HFFc6 (cell line): Measurements from ENCODE around the gene OR10Z1. TPM values are rescaled to one million over a fixed set of nuclear protein-coding genes. Genes with fewer than 3 reads are reported as not detected.
A peak's percentile ranks its signal among the peaks of the same experiment; 100 is the strongest.

ENCODE experiments used
- DNase-seq: peaks from one replicate; pipeline ENCODE4 v3.0.0-alpha.2; 2018
- H3K27ac Mint-ChIP-seq: 2 replicates; pipeline ENCODE4 v1.8.0; 2020; ENCODE audit warnings: mild to moderate bottlenecking, mixed read lengths
- H3K27me3 Mint-ChIP-seq: 2 replicates; pipeline ENCODE4 v1.8.0; 2021; ENCODE audit warnings: mild to moderate bottlenecking, moderate library complexity, mixed read lengths; ENCODE audit not compliant: insufficient read depth
- H3K36me3 Mint-ChIP-seq: 2 replicates; pipeline ENCODE4 v1.8.0; 2021; ENCODE audit warnings: low read depth, mixed read lengths
- H3K4me1 Mint-ChIP-seq: 2 replicates; pipeline ENCODE4 v1.8.0; 2020; ENCODE audit warnings: low read depth, mixed read lengths
- H3K4me3 Mint-ChIP-seq: 2 replicates; pipeline ENCODE4 v1.8.0; 2020; ENCODE audit warnings: mild to moderate bottlenecking, moderate library complexity, mixed read lengths
- H3K9me3 Mint-ChIP-seq: 2 replicates; pipeline ENCODE4 v1.8.0; 2020; ENCODE audit warnings: mild to moderate bottlenecking, mixed read lengths
- CTCF ChIP-seq: fragments of 200-600 bp; sonication (generic); IDR thresholded peaks from 2 replicates; pipeline ENCODE4 v1.5.0; 2021; ENCODE audit warnings: antibody characterized with exemption, mild to moderate bottlenecking
- total RNA-seq, 6 experiments: library from RNA; stranded (reverse); fragmentation: NEBNext Ultra II Directional; extraction: Animal tissue kit (Norgen Biotek cat#: 25700); gene quantifications; 2 replicates in 1 of 6; 3 replicates in 5 of 6; pipeline ENCODE4 v1.2.3, GENCODE V29; 2021

OR10Z1 gene
- total RNA-seq, 6 experiments from 2014 or later: not detected

GRCh38 chr1:158646465-158646864 is 41.4 kb downstream of the OR10Z1 start:
- no peaks in the 10 kb centered on the region for H3K4me1 Mint-ChIP-seq
- TF ChIP-seq CTCF: no peak
- no peaks in the 10 kb centered on the region; the same call in 1 of the 2 replicates for H3K27me3 Mint-ChIP-seq
- no peaks in the 10 kb centered on the region for H3K36me3 Mint-ChIP-seq
- H3K4me3 Mint-ChIP-seq: no peak overlapping the region
- DNase-seq: no peak
- H3K9me3 Mint-ChIP-seq: no peaks in the 10 kb centered on the region; the same call in none of the 2 replicates
- no peak overlapping the region for H3K27ac Mint-ChIP-seq

- Mint-ChIP-seq H3K4me1 (peaks cover 11% of the 10 kb centered on the region; the same call in 1 of the 2 replicates), H3K36me3 (no peaks in the 10 kb centered on the region), H3K27me3 (no peaks in the 10 kb centered on the region), H3K27ac (no peak overlapping the region), H3K4me3 (no peak overlapping the region), H3K9me3 (no peaks in the 10 kb centered on the region; the same call in none of the 2 replicates)
- DNase-seq: no peak
- no peak; the same call in 1 of the 2 replicates for TF ChIP-seq CTCF
These were observed 44.0 kb downstream of the OR10Z1 start for GRCh38 chr1:158649052-158649451.

- H3K36me3 Mint-ChIP-seq: no peaks in the 10 kb centered on the region
- DNase-seq: no peak
- H3K4me3 Mint-ChIP-seq: peak overlapping the region; percentile 81
- H3K4me1 Mint-ChIP-seq: peaks cover 11% of the 10 kb centered on the region; the same call in 1 of the 2 replicates
- H3K9me3 Mint-ChIP-seq: peaks cover 5% of the 10 kb centered on the region; the same call in 1 of the 2 replicates
- no peak overlapping the region for H3K27ac Mint-ChIP-seq
- TF ChIP-seq CTCF: no peak
- H3K27me3 Mint-ChIP-seq: peaks cover 3% of the 10 kb centered on the region
These were observed 47.8 kb downstream of the OR10Z1 start for GRCh38 chr1:158652721-158653334.

GRCh38 chr1:158654086-158654485 is 49.0 kb downstream of the OR10Z1 start:
- Mint-ChIP-seq H3K4me1 (peaks cover 11% of the 10 kb centered on the region; the same call in 1 of the 2 replicates), H3K27ac (no peak overlapping the region), H3K27me3 (peaks cover 3% of the 10 kb centered on the region), H3K4me3 (no peak overlapping the region), H3K9me3 (peaks cover 15% of the 10 kb centered on the region), H3K36me3 (no peaks in the 10 kb centered on the region)
- no peak for DNase-seq
- no peak for TF ChIP-seq CTCF

GRCh38 chr1:158654571-158654970 is 49.5 kb downstream of the OR10Z1 start:
- no peak for DNase-seq
- Mint-ChIP-seq H3K36me3 (no peaks in the 10 kb centered on the region), H3K9me3 (peaks cover 15% of the 10 kb centered on the region), H3K4me1 (peaks cover 11% of the 10 kb centered on the region; the same call in 1 of the 2 replicates), H3K4me3 (no peak overlapping the region), H3K27me3 (peaks cover 3% of the 10 kb centered on the region), H3K27ac (no peak overlapping the region)
- no peak for TF ChIP-seq CTCF

Other genes with a start within 250 kb of the OR10Z1 start
- gene OR10T2, start 205.8 kb upstream of the OR10Z1 start, total RNA-seq: not detected
- gene OR10K2, start 179.0 kb upstream of the OR10Z1 start, total RNA-seq: not detected
- not detected for gene OR10K1, start 143.4 kb upstream of the OR10Z1 start, total RNA-seq
- gene OR10R2, start 133.0 kb upstream of the OR10Z1 start, total RNA-seq: not detected
- gene OR6Y1, start 50.9 kb upstream of the OR10Z1 start, total RNA-seq: not detected
- not detected for gene OR6P1, start 34.7 kb upstream of the OR10Z1 start, total RNA-seq
- not detected for gene OR10X1, start 25.4 kb upstream of the OR10Z1 start, total RNA-seq
- gene SPTA1, start 81.4 kb downstream of the OR10Z1 start, total RNA-seq: not detected
- gene OR6K2, start 95.4 kb downstream of the OR10Z1 start, total RNA-seq: not detected
- gene OR6K3, start 115.5 kb downstream of the OR10Z1 start, total RNA-seq: not detected
- not detected for gene OR6K6, start 149.5 kb downstream of the OR10Z1 start, total RNA-seq
- not detected for gene OR6N1, start 166.9 kb downstream of the OR10Z1 start, total RNA-seq
- not detected for gene OR6N2, start 175.9 kb downstream of the OR10Z1 start, total RNA-seq
- not detected for gene MNDA, start 226.1 kb downstream of the OR10Z1 start, total RNA-seq